Activated naive CD4-positive, alpha-beta T cell treated with anti-CD3 and anti-CD28 coated beads, Interleukin-2, amount 50 U/mL, for 24 hours (primary cell): Measurements from ENCODE around the gene COL9A3.
"Not testable (repeated sequence)": the region's sequence is repeated elsewhere in the genome, so short reads cannot be mapped to it uniquely, and the experiment has no call there.

Experiments
- H3K27ac Mint-ChIP-seq: one replicate; pipeline ENCODE4 v1.8.0; 2021; ENCODE audit warnings: mild to moderate bottlenecking, mixed read lengths
- H3K27me3 Mint-ChIP-seq: one replicate; pipeline ENCODE4 v1.8.0; 2021; ENCODE audit warnings: mixed read lengths
- H3K36me3 Mint-ChIP-seq: one replicate; pipeline ENCODE4 v1.8.0; 2021; ENCODE audit warnings: mixed read lengths
- H3K4me1 Mint-ChIP-seq: one replicate; pipeline ENCODE4 v1.8.0; 2021; ENCODE audit warnings: mixed read lengths
- H3K4me3 Mint-ChIP-seq: one replicate; pipeline ENCODE4 v1.8.0; 2021; ENCODE audit warnings: mild to moderate bottlenecking, mixed read lengths
- H3K9me3 Mint-ChIP-seq: one replicate; pipeline ENCODE4 v1.8.0; 2021; ENCODE audit warnings: mixed read lengths

Gene COL9A3

GRCh38 chr20:62859721-62860120 lies 42.9 kb downstream of the COL9A3 start:
- H3K27ac Mint-ChIP-seq, result no peak overlapping the region
- H3K9me3 Mint-ChIP-seq, result no peaks in the 10 kb centered on the region
- H3K4me1 Mint-ChIP-seq, result peaks cover 31% of the 10 kb centered on the region
- peak overlapping the region; percentile 76 for H3K4me3 Mint-ChIP-seq
- peaks cover 10% of the 10 kb centered on the region for H3K36me3 Mint-ChIP-seq
- H3K27me3 Mint-ChIP-seq, result no peaks in the 10 kb centered on the region

DNA sequence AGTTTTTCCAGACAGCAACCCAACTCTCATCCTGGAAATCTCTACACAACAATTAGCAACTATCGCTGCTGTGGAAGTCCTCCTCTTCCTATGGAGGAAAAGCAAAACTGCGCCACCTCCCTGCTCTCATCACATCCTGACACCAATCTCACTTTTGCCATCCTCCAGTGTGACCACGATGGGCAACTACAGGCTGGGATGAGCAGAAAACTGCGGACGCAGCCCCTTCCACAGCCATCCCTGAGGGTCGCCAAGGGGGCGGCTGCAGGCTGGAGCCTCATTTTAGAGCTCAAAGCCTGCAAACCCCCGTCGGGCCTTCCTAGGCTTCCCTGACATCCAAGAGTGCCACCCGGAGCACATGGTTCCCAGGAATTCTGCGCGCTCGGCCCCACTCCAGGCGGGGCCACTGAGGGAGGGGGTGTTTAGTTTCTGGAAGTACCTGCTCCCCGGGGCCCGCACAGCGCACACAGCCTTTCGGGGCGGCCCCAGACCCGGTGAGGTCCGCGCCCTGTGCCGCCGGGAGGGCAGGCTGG lies 43.6 kb downstream of the COL9A3 start:
- Mint-ChIP-seq H3K9me3 (no peaks in the 10 kb centered on the region), H3K4me1 (peaks cover 31% of the 10 kb centered on the region), H3K27me3 (no peaks in the 10 kb centered on the region), H3K36me3 (peaks cover 10% of the 10 kb centered on the region), H3K4me3 (peak overlapping the region; percentile 76), H3K27ac (peak overlapping the region; percentile 68)

DNA sequence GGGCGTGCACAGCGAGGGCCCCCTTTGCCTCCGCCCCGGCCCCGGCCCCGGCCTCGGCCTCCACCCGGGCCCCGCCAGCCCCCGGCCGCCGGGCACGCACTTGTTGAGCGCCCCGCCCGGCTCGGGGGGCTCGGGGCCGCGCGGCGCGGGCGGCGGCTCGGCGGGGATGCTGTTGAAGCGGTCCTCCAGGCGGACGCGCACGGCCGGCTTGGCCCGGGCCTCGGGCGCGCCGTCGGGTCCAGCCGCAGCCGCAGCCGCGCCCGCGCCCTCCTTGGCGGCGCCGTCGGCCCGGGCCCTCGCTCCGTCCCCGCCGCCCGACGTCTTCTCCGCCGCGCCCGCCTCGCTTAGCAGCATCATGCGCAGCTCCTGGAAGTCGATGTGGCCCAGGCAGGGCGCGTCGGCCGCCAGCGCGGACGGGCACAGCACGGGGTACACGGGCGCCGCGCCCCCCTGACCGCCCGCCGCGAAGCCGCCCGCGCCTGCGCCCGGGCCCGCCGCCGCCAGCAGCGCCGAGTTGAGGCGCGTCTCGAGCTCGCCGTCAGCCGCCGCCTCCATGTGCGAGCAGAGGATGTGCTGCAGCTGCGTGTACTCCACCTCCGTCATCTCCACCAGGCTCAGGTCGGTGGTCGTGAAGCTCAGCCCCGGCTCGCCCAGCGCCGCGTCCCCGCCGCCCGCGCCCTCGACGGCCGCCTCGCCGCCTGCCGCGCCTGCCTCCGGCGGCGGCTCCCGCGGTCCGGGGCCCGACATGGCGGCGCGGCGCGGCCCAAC lies 44.3 kb downstream of the COL9A3 start:
- H3K9me3 Mint-ChIP-seq, result no peaks in the 10 kb centered on the region
- peaks cover 10% of the 10 kb centered on the region for H3K36me3 Mint-ChIP-seq
- H3K27me3 Mint-ChIP-seq, result no peaks in the 10 kb centered on the region
- no peak overlapping the region for H3K4me3 Mint-ChIP-seq
- H3K4me1 Mint-ChIP-seq, result peaks cover 31% of the 10 kb centered on the region
- H3K27ac Mint-ChIP-seq, result no peak overlapping the region

GRCh38 chr20:62861726-62862336 lies 45.0 kb downstream of the COL9A3 start, which contains the start of gene TCFL5:
TCFL5 (minus strand) TSS chr20:62861822; CDS start chr20:62861670, 152 bp downstream.
- H3K4me3 Mint-ChIP-seq, result peak within 1 kb of the TSS; percentile 76
- no peaks in the 10 kb centered on the region for H3K9me3 Mint-ChIP-seq
- H3K36me3 Mint-ChIP-seq, result peaks cover 10% of the 10 kb centered on the region
- peak within 1 kb of the TSS; percentile 68 for H3K27ac Mint-ChIP-seq
- H3K27me3 Mint-ChIP-seq, result no peaks in the 10 kb centered on the region
- H3K4me1 Mint-ChIP-seq, result peaks cover 31% of the 10 kb centered on the region

GRCh38 chr20:62864207-62864606 lies 47.4 kb downstream of the COL9A3 start:
- Mint-ChIP-seq H3K27ac (no peak overlapping the region), H3K27me3 (no peaks in the 10 kb centered on the region), H3K9me3 (no peaks in the 10 kb centered on the region), H3K4me3 (no peak overlapping the region), H3K4me1 (peaks cover 18% of the 10 kb centered on the region), H3K36me3 (no peaks in the 10 kb centered on the region)

GRCh38 chr20:62872184-62872847 lies 55.5 kb downstream of the COL9A3 start:
- H3K4me3 Mint-ChIP-seq, result no peak overlapping the region
- no peaks in the 10 kb centered on the region for H3K36me3 Mint-ChIP-seq
- H3K27me3 Mint-ChIP-seq, result no peaks in the 10 kb centered on the region
- H3K4me1 Mint-ChIP-seq, result peaks cover 26% of the 10 kb centered on the region
- no peaks in the 10 kb centered on the region for H3K9me3 Mint-ChIP-seq
- no peak overlapping the region for H3K27ac Mint-ChIP-seq

DNA sequence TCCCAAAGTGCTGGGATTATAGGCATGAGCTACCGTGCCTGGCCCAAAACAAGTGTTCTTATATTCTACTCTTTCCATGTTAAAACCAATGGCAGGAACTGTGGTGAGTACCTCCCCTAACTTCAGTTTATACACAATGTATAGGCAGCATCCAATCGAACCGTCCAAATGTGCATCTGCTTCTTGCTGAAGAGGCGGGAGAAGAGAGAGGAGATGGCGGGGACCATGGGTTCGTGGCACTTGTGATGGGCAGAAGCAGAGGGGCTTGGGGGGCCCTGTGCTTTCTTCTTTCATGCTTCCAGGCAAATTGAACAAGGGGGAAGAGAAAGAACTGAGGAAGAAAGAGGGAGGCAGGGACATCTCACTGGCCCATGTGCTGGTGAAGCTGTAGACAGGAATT lies 56.0 kb downstream of the COL9A3 start:
- Mint-ChIP-seq H3K27me3 (no peaks in the 10 kb centered on the region), H3K4me3 (no peak overlapping the region), H3K27ac (peak overlapping the region; percentile 83), H3K9me3 (no peaks in the 10 kb centered on the region), H3K36me3 (no peaks in the 10 kb centered on the region), H3K4me1 (peaks cover 26% of the 10 kb centered on the region)

DNA sequence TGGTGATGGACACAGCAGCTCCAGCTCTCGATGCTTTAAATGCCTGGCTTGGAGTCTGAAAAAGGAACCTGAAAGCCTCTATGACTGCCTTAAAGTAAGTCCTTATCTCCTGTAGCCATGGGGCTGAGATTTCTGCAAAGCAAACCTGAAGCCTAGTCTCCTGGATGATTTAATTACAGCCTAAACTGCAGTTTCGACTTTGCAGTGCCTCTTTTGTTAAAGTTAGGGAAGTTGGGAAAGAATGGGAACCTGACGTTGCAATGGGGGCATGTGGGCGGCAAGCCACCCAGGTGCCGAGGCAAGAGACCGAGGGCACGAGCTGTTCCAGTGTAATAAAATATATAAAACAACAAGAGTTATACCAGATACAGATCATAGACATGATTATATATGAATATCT lies 56.4 kb downstream of the COL9A3 start:
- peaks cover 26% of the 10 kb centered on the region for H3K4me1 Mint-ChIP-seq
- peak overlapping the region; percentile 70 for H3K27ac Mint-ChIP-seq

GRCh38 chr20:62873681-62874031 lies 56.8 kb downstream of the COL9A3 start:
- peak overlapping the region; percentile 70 for H3K27ac Mint-ChIP-seq
- not testable (repeated sequence) for H3K27me3 Mint-ChIP-seq, H3K9me3 Mint-ChIP-seq, H3K36me3 Mint-ChIP-seq
- H3K4me1 Mint-ChIP-seq, result peaks cover 26% of the 10 kb centered on the region
- peak overlapping the region; percentile 71 for H3K4me3 Mint-ChIP-seq

More for the DNA sequence above, 56.4 kb downstream of the COL9A3 start:
- Mint-ChIP-seq H3K27me3 (no peaks in the 10 kb centered on the region), H3K36me3 (no peaks in the 10 kb centered on the region), H3K4me3 (peak overlapping the region; percentile 71), H3K9me3 (no peaks in the 10 kb centered on the region)

GRCh38 chr20:62874964-62875344 lies 58.1 kb downstream of the COL9A3 start:
- H3K27me3 Mint-ChIP-seq, result no peaks in the 10 kb centered on the region
- no peaks in the 10 kb centered on the region for H3K9me3 Mint-ChIP-seq
- H3K4me1 Mint-ChIP-seq, result peaks cover 26% of the 10 kb centered on the region
- no peak overlapping the region for H3K4me3 Mint-ChIP-seq
- H3K36me3 Mint-ChIP-seq, result no peaks in the 10 kb centered on the region
- H3K27ac Mint-ChIP-seq, result peak overlapping the region; percentile 72

DNA sequence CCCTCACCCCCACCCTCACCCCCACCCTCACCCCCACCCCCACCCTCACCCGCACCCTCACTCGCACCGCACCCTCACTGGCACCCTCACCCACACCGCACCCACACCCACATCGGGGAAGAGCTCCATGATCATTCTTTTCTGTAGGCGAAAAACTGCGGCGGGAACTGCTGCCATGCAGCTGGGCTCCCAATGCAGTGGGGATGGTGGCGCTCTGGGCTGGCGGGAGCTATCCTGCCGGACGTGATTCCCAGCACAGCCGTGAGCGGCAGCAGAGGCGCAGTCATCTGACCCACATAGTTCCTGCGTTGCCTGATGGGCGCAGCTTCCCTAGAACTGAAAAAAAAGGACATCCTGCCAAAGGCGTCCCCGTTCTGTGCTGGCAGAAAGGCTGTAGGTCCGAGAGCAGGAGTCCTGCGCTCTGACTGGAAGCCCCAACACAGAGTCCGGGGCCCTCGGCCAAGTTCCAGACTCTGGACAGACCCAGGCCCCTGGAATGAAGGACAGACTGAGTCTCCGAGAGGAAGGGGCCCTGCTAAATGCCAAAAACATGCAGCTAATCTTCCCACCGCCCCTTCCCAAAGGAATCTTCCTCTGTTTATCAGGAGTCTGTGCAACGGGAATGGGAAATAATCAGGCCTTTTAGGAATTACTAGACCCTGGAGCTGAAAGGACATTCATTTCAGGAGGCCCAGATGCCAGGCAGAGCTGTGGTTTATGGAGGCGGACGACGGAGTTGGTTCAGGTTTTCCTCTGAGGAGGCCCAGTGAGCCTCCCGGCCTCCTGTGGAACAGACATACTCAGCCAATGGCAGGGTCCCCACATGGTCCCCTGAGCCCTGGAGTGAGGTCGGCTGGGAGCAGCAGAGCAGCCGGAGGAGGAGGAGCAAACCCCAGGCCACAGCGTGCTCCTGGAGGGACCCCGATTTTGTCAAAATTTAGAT lies 58.8 kb downstream of the COL9A3 start:
- Mint-ChIP-seq H3K27me3 (no peaks in the 10 kb centered on the region), H3K4me3 (no peak overlapping the region), H3K9me3 (no peaks in the 10 kb centered on the region), H3K4me1 (peaks cover 26% of the 10 kb centered on the region), H3K36me3 (no peaks in the 10 kb centered on the region), H3K27ac (no peak overlapping the region)

DNA sequence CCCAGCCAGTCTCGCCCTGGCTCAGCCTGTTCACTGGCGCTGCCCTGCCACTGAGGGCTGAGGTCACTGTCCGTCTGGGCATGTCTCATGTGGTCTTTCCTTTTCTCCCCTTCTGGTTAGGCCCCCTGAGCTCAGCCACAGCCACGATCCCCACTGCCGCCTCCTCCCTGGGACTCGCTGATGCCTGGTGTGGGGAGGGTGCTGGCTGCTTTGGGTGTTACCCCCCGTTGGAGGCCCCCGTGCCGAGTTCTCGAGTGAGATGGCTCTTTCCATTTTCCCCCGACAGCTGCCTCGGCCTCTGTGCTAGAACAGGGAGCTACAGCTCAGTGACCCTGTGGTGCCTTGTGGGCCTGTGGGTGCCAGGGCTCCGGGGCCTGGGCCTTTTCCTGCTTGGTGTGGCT lies 59.7 kb downstream of the COL9A3 start:
- no peaks in the 10 kb centered on the region for H3K9me3 Mint-ChIP-seq
- H3K4me3 Mint-ChIP-seq, result no peak overlapping the region
- H3K27me3 Mint-ChIP-seq, result no peaks in the 10 kb centered on the region
- H3K36me3 Mint-ChIP-seq, result peaks cover 2% of the 10 kb centered on the region
- H3K27ac Mint-ChIP-seq, result no peak overlapping the region
- peaks cover 26% of the 10 kb centered on the region for H3K4me1 Mint-ChIP-seq

- H3K27ac Mint-ChIP-seq, result no peak overlapping the region
- H3K36me3 Mint-ChIP-seq, result peaks cover 5% of the 10 kb centered on the region
- peaks cover 26% of the 10 kb centered on the region for H3K4me1 Mint-ChIP-seq
- H3K9me3 Mint-ChIP-seq, result no peaks in the 10 kb centered on the region
- peak overlapping the region; percentile 23 for H3K4me3 Mint-ChIP-seq
- no peaks in the 10 kb centered on the region for H3K27me3 Mint-ChIP-seq
Observed at GRCh38 chr20:62876902-62877816, 60.3 kb downstream of the COL9A3 start.
